HEK293T (cell line): Measurements from ENCODE around the gene SPDYE17.
"Not testable (repeated sequence)": the region's sequence is repeated elsewhere in the genome, so short reads cannot be mapped to it uniquely, and the experiment has no call there.

Source experiments
- ARNT ChIP-seq: fragments of 450-650 bp; IDR thresholded peaks from 2 replicates; pipeline ENCODE4 v1.6.1; 2017; ENCODE audit warnings: mild to moderate bottlenecking
- BHLHE40 ChIP-seq: fragments of 450-650 bp; IDR thresholded peaks from 2 replicates; pipeline ENCODE4 v1.6.1; 2016; ENCODE audit warnings: mild to moderate bottlenecking, moderate library complexity, borderline replicate concordance
- CTBP1 ChIP-seq: fragments of 450-650 bp; IDR thresholded peaks from 2 replicates; pipeline ENCODE4 v1.6.1; 2016; ENCODE audit warnings: borderline replicate concordance
- ELF4 ChIP-seq: fragments of 450-650 bp; IDR thresholded peaks from 2 replicates; pipeline ENCODE4 v1.6.1; 2017; ENCODE audit warnings: antibody characterized with exemption
- FOXA1 ChIP-seq: fragments of 450-650 bp; IDR thresholded peaks from 2 replicates; pipeline ENCODE4 v1.6.1; 2016; ENCODE audit warnings: mild to moderate bottlenecking
- FOXK2 ChIP-seq: fragments of 450-650 bp; IDR thresholded peaks from 2 replicates; pipeline ENCODE4 v1.6.1; 2016; ENCODE audit warnings: mild to moderate bottlenecking
- FOXM1 ChIP-seq: fragments of 450-650 bp; IDR thresholded peaks from 2 replicates; pipeline ENCODE4 v1.6.1; 2017; ENCODE audit warnings: mild to moderate bottlenecking, borderline replicate concordance
- HDGF ChIP-seq: fragments of 450-650 bp; IDR thresholded peaks from 2 replicates; pipeline ENCODE4 v1.6.1; 2017; ENCODE audit warnings: antibody characterized with exemption, borderline replicate concordance
- LEF1 ChIP-seq: fragments of 450-650 bp; IDR thresholded peaks from 2 replicates; pipeline ENCODE4 v1.6.1; 2017; ENCODE audit warnings: mild to moderate bottlenecking, borderline replicate concordance
- SP1 ChIP-seq: fragments of 450-650 bp; IDR thresholded peaks from 2 replicates; pipeline ENCODE4 v1.6.1; 2017
- TARDBP ChIP-seq: fragments of 450-650 bp; IDR thresholded peaks from 2 replicates; pipeline ENCODE4 v1.6.1; 2016
- ZNF384 ChIP-seq: fragments of 450-650 bp; IDR thresholded peaks from 2 replicates; pipeline ENCODE4 v1.6.1; 2016

DNA sequence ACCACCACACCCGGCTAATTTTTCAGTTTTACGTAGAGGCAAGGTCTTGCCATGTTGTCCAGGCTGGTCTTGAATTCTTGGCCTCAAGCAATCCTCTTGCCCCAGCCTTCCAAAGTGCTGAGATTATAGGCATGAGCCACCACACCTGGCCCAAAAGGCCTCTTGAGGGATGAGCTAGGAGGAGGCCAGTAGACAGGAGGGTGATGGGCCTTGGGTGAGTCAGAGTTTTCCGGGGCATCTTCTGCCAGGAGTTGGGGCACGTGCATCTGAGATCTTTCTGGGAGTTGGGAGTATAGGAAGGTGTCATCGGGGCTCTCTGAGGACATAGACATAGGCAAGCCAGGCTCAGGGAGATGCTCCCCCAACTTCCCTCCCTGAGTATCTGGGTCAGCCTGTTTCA lies 48.8 kb downstream of the SPDYE17 start:
- not testable (repeated sequence) for TF ChIP-seq FOXA1, ZNF384, ARNT, SP1, FOXM1, CTBP1, BHLHE40, FOXK2, LEF1, TARDBP, ELF4, HDGF
